ENCODE data around the gene ITGB8. TPM values are rescaled to one million over a fixed set of nuclear protein-coding genes. Genes with fewer than 3 reads are reported as not detected.

The ITGB8 gene
- total and polyA plus RNA-seq, 2 of the 4 experiments (the other 2 are of a cell fraction) = 2.6 to 10.2 TPM

- DNase-seq (no peak), ATAC-seq (ENCODE audit: low read depth) (no peak)
- H2AK9ac ChIP-seq (replicated peaks; ENCODE audit: low read depth, low read length, poor library complexity) = no peak overlapping the region
- dilution Hi-C loops (cut with HindIII; ENCODE audit: low sequenced_read_pairs, unreplicated experiment) (no loop called here), in situ Hi-C loops (cut with MboI; ENCODE audit: low sequenced_read_pairs) (no loop called here), intact Hi-C loops (cut with micrococcal nuclease) (no loop called here)
- no peak overlapping the region for H2BK120ac ChIP-seq (ENCODE audit: low read depth, low read length)
- WGBS, 2 experiments (ENCODE audit: extremely low coverage in 2 of 2, insufficient read length in 1 of 2) = no CpG with 5 or more reads among the region's 1 CpG
- H3K79me1 ChIP-seq (ENCODE audit: low read depth in 1 of 2, low read length in 2 of 2) = no peaks in the 10 kb centered on the region
- CTCF ChIA-PET = no interaction called here
- H2AFZ ChIP-seq (replicated peaks; ENCODE audit: low read length, poor library complexity) = no peak overlapping the region
- no peak overlapping the region for H4K8ac ChIP-seq (ENCODE audit: low read depth in 2 of 2, low read length in 2 of 2)
- H3K4me2 ChIP-seq (ENCODE audit: low read depth, low read length) = no peak overlapping the region
- no peak overlapping the region for H3K56ac ChIP-seq (ENCODE audit: extremely low read depth, insufficient read depth, low read length)
- no peaks in the 10 kb centered on the region for H3K9me1 ChIP-seq (ENCODE audit: insufficient read depth, low read length)
- H2BK15ac ChIP-seq (ENCODE audit: low read depth, low read length) = no peak overlapping the region
- TF ChIP-seq USF2 (IDR thresholded peaks at IDR 0.05; ENCODE audit: low read depth, low read length) = no peak
- TF ChIP-seq RCOR1 (IDR thresholded peaks at IDR 0.05; ENCODE audit: insufficient replicate concordance, low read length) = no peak
- POLR2A ChIA-PET (ENCODE audit: unreplicated experiment) = no interaction called here
- H3K18ac ChIP-seq (ENCODE audit: low read depth, low read length) = no peak overlapping the region
- no peak overlapping the region for H3K9ac ChIP-seq (ENCODE audit: low read depth, low read length)
- H3K27me3 ChIP-seq (ENCODE audit: control insufficient read depth, insufficient read depth, low read length) = no peaks in the 10 kb centered on the region
- H3K23ac ChIP-seq (ENCODE audit: low read depth, low read length) = no peak overlapping the region
- H3K4me3 ChIP-seq (ENCODE audit: insufficient read depth, low read depth, low read length) = no peak overlapping the region
- H4K20me1 ChIP-seq (ENCODE audit: insufficient read depth, low read length) = no peaks in the 10 kb centered on the region
- H2BK20ac ChIP-seq (ENCODE audit: low read depth, low read length) = no peak overlapping the region
- H3K36me3 ChIP-seq (ENCODE audit: control insufficient read depth, insufficient read depth, low read length) = no peaks in the 10 kb centered on the region
- no TSS peak for BruUV-seq (replicated peaks)
- no peak overlapping the region for H3K27ac ChIP-seq (ENCODE audit: insufficient read depth, low read length)
- no peak overlapping the region for H4K5ac ChIP-seq (ENCODE audit: low read depth, low read length)
- H3K4me1 ChIP-seq (ENCODE audit: control insufficient read depth, insufficient read depth, low read length) = no peaks in the 10 kb centered on the region
- no peak overlapping the region for H2AK5ac ChIP-seq (ENCODE audit: low read depth, low read length)
- H2BK5ac ChIP-seq (ENCODE audit: low read depth, low read length, poor library complexity, severe bottlenecking) = no peak overlapping the region
- H3K4ac ChIP-seq (ENCODE audit: low read depth, low read length) = no peak overlapping the region
- H3K14ac ChIP-seq (replicated peaks; ENCODE audit: low read depth, low read length) = no peak overlapping the region
- H4K91ac ChIP-seq (ENCODE audit: insufficient read depth, low read depth, low read length) = no peak overlapping the region
- no peaks in the 10 kb centered on the region for H3K9me3 ChIP-seq (ENCODE audit: control insufficient read depth, insufficient read depth, low read length)
Measured at GRCh38 chr7:20464891-20465290, 134.2 kb downstream of the ITGB8 start.

Small RNA genes lying within 50 kb of the gene (microRNA-seq; reads per million reads assigned to microRNA genes)
- gene RF00275 (ENCODE audit: insufficient read depth, insufficient read length) = not detected

Small RNA genes lying within 50 kb of the gene (small RNA-seq; reads per million reads assigned to genes)
- gene RF00275 = 0 reads per million in 5 experiments

Other genes starting within 250 kb of the ITGB8 start
- gene MACC1, start 113.5 kb upstream of the ITGB8 start, total RNA-seq (2012; rRNA removed) = under 0.01 TPM in 2 replicates
- not detected in 2 replicates for gene MACC1, start 113.5 kb upstream of the ITGB8 start, polyA plus RNA-seq (2012; rRNA removed)

Data from IMR-90 (cell line).